Measurements from ENCODE around the gene CORO1A. TPM values are rescaled to one million over a fixed set of nuclear protein-coding genes. Genes with fewer than 3 reads are reported as not detected.
A peak's percentile ranks its signal among the peaks of the same experiment; 100 is the strongest.

CORO1A gene
- 10 to 100 TPM in 1 of 3 donors, 1 to 10 TPM in 2; 5.3 to 16.6 (median 8.6) TPM for polyA plus RNA-seq (ENCODE audit: insufficient read length in 3 of 3)
- long read RNA-seq, donor 1, partial matches to known transcripts = 0 of 4 reads
- long read RNA-seq, donor 1, other reads (novel, unspliced or antisense) = 0 of 4 reads
- long read RNA-seq, donor 2, partial matches to known transcripts = 0 of 1 reads
- long read RNA-seq, donor 2, other reads (novel, unspliced or antisense) = 0 of 1 reads
- long read RNA-seq, donor 3, partial matches to known transcripts = 0 of 4 reads
- long read RNA-seq, donor 3, other reads (novel, unspliced or antisense) = 0 of 4 reads
- long read RNA-seq, donor 4, partial matches to known transcripts = 0 of 2 reads
- long read RNA-seq, donor 4, other reads (novel, unspliced or antisense) = 0 of 2 reads
- long read RNA-seq, donor 5 = 0 reads
- long read RNA-seq, donor 6, partial matches to known transcripts = 11 of 52 reads
- long read RNA-seq, donor 6, other reads (novel, unspliced or antisense) = 41 of 52 reads
- long read RNA-seq, donor 7, transcript CORO1A-201 (11 exons, 1,803 nt) = major isoform, 5 of 5 reads
- long read RNA-seq, donor 7, partial matches to known transcripts = 0 of 5 reads
- long read RNA-seq, donor 7, other reads (novel, unspliced or antisense) = 0 of 5 reads
- long read RNA-seq, donor 8 = 0 reads
- long read RNA-seq, donor 9, partial matches to known transcripts = 0 of 1 reads
- long read RNA-seq, donor 9, other reads (novel, unspliced or antisense) = 0 of 1 reads
- long read RNA-seq, donor 10, partial matches to known transcripts = 0 of 2 reads
- long read RNA-seq, donor 10, other reads (novel, unspliced or antisense) = 0 of 2 reads
- long read RNA-seq, donor 11, partial matches to known transcripts = 0 of 2 reads
- long read RNA-seq, donor 11, other reads (novel, unspliced or antisense) = 0 of 2 reads
- long read RNA-seq, donor 12, partial matches to known transcripts = 0 of 2 reads
- long read RNA-seq, donor 12, other reads (novel, unspliced or antisense) = 0 of 2 reads
- long read RNA-seq, donor 13 = 0 reads
- long read RNA-seq, donor 14, partial matches to known transcripts = 0 of 2 reads
- long read RNA-seq, donor 14, other reads (novel, unspliced or antisense) = 0 of 2 reads
- long read RNA-seq, donor 15, partial matches to known transcripts = 0 of 2 reads
- long read RNA-seq, donor 15, other reads (novel, unspliced or antisense) = 0 of 2 reads
- long read RNA-seq, donor 16, partial matches to known transcripts = 0 of 3 reads
- long read RNA-seq, donor 16, other reads (novel, unspliced or antisense) = 0 of 3 reads

DNA sequence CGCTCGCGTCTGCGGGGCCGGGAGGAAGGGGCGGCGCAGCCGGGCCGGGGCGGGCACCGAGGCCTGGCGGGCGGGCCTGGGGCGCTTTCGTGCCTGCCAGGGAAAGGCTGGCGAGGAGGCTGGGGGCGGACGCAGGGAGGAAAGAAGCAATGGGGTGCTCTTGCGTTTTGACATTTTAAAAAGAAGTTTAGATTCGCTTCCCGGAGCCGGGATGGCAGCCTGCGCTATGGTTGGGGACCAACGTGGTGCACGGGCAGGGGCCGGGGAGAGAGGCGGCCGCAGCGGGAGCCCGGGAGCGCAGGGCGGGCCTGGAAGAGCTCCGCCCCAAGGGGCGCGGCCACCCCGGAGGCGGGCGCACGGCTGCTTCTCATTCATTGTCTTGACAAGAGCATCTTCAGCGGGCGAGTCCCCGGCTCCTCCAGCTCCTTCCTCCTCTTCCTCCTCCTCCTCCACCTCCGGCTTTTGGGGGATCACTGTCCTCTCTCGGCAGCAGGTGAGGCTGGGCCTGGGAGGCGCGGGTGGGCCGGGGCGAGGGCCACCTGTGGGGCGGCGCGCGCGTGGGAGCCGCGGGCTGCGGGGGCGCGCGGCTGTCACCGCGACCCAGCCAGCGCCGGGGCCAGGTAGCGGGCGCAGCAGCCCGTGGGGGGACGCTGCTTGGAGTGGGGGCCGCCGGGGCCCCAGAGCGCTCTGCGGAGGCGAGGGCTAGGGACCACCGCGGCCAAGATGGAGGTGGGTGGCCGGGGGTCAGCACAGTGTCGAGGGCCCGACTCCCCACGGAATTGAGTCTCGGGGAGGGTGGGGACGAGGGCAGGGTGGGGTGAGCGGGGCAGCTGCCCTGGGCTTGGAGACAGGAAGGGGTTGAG, at the start of gene CORO1A:
Gene CORO1A (plus strand): TSS at position 370 of the 863 bp plus-strand sequence. CDS start 1,608 bp downstream, outside the sequence.
- peak in 10 of 11 donors; percentile 41 to 76 (median 68) for DNase-seq (ENCODE audit: extremely low read depth in 1 of 11, low read depth in 9 of 11, low spot score in 4 of 11)

DNA sequence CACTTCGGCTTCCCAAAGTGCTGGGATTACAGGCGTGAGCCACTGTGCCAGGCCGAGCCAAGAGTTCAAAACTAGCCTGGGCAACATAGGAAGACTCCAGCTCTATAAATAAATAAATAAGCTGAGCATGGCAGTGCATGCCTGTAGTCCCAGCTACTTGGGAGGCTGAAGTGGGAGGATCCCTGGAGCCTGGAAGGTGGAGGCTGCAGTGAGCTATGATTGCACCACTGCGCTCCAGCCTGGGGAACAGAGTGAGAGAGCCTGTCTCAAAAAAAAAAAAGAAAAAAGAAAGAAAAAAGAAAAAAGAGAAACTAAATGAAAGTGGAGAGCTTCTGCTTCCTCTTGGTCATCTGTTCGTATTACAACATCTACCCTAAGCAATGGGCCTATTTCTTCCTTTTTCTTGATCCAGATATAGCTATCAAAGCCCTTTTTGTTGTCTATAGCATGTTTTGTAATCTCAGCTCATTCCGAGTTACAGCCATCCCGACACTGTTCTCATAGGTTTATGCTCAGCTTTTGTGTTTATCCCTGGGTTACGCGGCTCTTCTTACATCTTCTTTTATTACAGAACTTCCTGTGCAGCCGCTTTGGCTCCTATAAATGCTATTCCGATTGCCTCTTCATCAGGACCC, 46.3 kb upstream of the CORO1A start:
- no peak for DNase-seq (ENCODE audit: extremely low read depth in 1 of 11, low read depth in 9 of 11, low spot score in 4 of 11)

DNA sequence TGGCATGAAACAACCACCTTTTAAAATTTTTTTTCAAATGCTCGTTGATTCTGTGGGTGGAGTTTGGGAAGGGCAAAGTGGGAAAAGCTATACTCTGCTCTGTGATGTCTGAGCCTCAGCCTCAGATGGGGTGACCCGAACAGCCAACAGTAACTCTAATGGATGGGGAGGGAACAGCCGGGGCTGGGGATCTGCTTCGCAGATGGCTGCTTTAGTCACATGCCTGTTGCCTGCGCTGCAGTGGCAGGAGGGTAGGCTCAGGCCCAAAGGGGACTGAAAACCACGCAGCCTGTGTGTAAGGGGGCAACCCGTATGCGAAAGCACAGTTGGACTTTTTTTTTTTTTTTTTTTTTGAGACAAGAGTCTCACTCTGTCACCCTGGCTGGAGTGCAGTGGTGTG, 45.5 kb upstream of the CORO1A start:
- DNase-seq (ENCODE audit: extremely low read depth in 1 of 11, low read depth in 9 of 11, low spot score in 4 of 11) = no peak

DNA sequence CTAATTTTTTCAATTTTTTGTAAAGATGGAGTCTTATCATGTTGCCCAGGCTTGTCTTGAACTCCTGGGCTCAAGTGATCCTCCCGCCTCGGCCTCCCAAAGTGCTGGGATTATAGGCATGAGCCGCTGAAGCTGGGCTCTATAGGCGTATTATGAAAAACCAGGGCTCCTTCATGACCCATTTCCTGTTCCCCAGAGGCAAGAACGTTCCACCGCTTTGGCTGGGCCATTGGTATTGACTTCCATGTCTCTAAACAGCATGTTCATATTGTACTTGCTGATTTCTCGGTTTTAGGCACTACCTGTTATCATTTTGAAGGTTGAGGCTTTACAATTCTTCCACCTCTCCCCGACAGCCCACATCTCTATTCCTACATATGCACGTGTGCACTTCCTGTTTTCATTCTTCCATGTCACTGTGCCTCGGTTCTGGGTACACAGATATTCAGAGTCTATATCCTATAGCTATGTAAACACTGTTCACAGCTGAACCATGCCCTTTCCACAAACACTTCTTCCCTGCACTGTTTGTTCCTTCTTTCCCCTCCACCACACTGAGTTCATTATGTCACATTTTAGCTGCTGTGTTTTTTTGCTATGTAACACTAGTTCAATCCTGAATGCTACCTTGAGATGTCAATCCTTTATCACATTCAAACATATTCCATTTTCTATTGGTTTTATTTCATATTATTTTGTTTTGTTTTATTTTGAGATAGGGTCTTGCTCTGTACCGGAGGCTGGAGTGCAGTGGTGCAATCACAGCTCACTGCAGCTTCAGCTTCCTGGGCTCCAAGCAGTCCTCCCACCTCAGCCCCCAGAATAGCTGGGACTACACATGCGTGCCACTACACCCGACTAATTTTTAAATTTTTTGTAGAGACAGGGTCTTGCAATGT, 43.6 kb upstream of the CORO1A start:
- no peak for DNase-seq (ENCODE audit: extremely low read depth in 1 of 11, low read depth in 9 of 11, low spot score in 4 of 11)

DNA sequence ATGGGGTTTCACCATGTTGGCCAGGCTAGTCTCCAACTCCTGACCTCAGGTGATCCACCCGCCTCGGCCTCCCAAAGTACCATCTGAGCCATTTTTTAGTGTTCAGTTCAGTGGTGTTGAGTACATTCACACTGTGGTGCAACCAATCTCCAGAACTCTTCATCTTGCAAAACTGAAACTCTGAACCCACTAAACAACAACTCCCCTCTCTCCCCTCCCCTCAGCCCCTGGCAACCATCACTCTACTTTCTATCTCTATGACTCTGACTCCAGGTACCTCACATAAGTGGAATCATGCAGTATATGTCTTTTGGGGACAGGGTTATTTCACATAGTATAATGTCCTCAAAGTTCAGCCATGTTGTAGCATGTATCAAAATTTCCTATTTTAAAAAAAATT, 41.7 kb upstream of the CORO1A start:
- DNase-seq (ENCODE audit: extremely low read depth in 1 of 11, low read depth in 9 of 11, low spot score in 4 of 11) = no peak

DNA sequence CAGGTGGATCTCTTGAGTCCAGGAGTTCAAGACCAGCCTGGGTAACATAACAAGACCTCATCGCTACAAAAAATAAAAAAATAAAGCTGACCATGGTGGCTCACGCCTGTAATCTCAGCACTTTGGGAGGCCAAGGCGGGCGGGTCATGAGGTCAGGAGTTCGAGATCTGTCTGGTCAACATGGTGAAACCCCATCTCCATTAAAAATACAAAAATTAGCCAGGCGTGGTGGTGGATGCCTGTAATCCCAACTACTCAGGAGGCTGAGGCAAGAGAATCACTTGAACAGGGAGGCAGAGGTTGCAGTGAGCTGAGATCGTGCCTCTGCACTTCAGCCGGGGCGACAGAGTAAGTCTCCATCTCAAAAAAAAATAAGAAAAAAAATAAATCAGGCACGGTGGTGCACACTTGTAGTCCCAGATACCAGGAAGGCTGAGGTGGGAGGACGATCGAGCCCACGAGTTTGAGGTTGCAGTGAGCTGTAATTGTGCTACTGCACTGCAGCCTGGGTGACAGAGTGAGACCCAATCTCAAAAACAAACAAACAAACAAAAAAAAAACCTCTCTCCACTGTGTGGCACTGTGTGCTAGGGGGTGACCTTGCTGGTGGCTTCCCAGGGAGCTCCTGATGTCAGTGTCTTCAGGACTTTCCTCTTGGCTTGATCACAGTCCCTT, 40.6 kb upstream of the CORO1A start:
- no peak for DNase-seq (ENCODE audit: extremely low read depth in 1 of 11, low read depth in 9 of 11, low spot score in 4 of 11)

DNA sequence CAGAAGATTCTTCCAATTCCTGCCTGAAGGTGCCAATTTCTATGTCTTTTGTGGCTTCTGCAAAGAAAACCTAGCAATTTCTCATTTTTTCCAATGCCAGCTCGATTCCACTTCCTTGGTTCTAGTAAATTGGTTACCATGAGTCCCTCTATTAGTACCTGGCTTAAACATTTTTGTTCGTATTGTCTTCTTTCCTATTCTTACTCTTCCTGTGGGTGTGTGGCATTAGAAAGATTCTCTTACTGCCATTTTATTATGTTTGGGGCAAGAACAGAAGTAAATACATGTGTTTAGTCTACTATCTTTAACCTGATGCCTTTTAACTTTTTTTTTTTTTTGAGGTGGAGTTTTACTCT, 40.1 kb upstream of the CORO1A start:
- DNase-seq (ENCODE audit: extremely low read depth in 1 of 11, low read depth in 9 of 11, low spot score in 4 of 11) = no peak

DNA sequence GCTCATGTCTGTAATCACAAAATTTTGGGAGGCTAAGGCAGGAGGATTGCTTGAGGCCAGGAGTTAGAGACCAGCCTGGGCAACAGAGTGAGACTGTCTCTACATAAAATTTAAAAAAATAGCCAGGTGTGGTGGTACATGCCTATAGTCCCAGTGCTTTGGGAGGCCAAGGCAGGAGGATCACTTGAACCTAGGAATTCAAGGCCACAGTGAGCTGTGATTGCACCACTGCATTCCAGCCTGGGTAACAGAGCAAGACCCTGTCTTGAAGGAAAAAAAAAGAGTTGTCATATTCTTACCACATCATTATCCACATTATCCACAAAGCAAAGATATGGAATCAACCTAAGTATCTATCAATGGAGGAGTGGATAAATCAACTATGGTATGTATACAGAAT, 39.4 kb upstream of the CORO1A start:
- DNase-seq (ENCODE audit: extremely low read depth in 1 of 11, low read depth in 9 of 11, low spot score in 4 of 11) = no peak

DNA sequence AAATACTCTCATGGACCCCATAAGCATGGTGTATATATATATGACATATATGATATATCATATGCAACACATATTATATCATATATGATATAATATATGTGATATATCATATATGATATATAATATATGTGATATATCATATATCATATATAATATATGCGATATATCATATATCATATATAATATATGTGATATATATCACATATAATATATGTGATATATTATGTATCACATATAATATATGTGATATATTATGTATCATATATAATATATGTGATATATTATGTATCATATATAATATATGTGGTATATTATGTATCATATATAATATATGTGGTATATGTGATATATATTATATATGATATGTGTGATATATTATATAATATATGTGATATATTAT, 38.5 kb upstream of the CORO1A start:
- no peak for DNase-seq (ENCODE audit: extremely low read depth in 1 of 11, low read depth in 9 of 11, low spot score in 4 of 11)

DNA sequence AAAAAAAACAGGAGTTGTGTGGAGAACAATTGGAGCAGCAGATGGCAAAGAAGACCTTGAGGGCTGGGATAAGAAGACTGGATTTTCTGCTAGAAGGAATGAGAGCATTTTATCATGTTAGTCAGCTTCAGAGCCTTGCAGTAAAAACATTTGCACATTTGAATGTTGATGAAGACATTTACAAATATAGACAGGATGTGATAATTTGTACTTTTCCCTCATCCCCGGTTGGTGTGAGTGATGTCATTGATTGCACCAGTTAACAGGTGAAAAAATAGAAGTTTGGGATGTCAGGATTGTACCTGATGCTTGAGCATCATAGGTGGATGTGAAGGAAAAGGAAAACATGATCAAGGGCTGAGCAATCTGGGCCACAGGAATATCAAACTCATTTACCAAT, 37.7 kb upstream of the CORO1A start:
- no peak for DNase-seq (ENCODE audit: extremely low read depth in 1 of 11, low read depth in 9 of 11, low spot score in 4 of 11)

DNA sequence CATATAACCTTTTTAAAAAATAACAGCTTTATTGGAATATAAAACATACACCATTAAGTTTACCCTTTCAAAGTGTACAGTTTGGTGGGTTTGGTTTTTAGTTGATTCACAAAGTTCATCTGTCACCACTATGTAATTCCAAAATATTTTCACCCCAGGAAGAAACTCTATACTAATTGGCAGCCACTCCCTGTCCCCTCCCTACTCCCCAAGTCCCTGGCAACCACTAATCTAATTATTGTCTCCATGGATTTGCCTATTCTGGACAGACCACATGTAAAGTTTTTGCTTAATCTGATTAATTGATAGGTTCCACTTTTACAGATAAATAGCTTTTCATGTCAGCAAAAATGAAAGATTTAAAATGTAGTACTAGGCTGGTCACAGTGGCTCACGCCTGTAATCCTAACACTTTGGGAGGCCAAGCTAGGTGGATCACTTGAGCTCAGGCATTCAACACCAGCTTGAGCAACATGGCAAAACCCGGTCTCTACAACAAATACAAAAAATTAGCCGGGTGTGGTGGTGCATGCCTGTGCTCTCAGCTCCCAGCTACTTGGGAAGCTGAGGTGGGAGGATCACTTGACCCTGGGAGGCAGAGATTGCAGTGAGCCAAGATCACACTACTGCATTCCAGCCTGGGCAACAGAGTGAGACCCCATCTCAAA, 35.4 kb upstream of the CORO1A start:
- no peak for DNase-seq (ENCODE audit: extremely low read depth in 1 of 11, low read depth in 9 of 11, low spot score in 4 of 11)

DNA sequence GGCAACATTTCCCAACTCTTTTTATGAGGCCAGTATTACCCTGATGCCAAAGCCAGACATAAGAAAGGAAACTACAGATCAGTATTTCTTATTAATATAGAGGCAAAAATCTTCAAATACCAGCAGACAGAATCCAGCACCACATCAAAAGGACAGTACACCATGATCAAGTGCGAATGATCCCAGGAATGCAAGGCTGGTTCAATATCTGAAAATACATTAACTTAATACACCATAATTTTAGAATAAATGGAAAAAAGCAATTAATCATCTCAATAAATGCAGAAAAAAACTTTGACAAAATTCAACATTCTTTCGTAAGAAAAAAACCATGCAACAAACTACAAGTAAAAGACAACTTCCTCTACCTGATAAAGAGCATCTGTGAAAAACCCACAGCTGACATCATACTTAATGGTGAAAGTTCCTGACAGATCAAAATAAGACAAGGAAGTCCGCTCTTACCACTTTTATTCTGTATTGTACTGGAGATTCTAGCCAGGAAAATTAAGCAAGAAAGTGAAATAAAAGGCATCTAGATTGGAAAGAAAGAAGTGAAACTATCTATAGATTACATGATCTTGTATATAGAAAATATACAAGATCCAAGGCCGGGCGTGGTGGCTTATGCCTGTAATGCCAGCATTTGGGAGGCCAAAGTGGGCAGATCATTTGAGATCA, 34.0 kb upstream of the CORO1A start:
- DNase-seq (ENCODE audit: extremely low read depth in 1 of 11, low read depth in 9 of 11, low spot score in 4 of 11) = no peak

DNA sequence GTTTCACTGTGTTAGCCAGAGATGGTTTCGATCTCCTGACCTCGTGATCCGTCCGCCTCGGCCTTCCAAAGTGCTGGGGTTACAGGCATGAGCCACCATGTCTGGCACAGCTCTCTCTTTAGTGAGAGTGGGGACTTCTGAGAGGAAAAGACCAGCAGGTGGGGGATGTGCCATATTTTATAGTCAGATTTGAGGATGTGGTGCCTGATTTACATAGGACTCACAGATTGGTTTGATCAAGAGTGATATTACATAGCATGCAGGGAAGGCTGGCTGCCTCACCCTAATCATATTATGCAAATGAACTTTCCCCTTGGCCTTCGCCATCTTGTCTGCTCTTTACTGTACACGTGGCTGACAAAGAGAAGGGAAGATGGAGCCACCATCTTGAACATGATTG, 32.3 kb upstream of the CORO1A start:
- DNase-seq (ENCODE audit: extremely low read depth in 1 of 11, low read depth in 9 of 11, low spot score in 4 of 11) = no peak

DNA sequence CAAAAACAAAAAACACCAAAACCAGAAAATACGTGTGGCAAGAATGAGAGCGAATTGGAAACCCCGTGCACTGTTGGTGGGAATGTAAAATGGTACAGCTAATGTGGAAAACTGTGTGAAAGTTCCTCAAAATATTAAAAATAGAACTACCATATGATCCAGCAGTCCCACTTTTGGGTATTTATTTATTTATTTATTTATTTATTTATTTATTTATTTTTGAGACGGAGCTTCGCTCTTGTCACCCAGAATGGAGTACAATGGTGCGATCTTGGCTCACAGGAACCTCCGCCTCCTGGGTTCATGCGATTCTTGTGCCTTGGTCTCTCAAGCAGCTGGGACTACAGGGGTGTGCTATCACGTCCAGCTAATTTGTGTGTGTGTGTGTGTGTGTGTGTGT, 30.9 kb upstream of the CORO1A start:
- DNase-seq (ENCODE audit: extremely low read depth in 1 of 11, low read depth in 9 of 11, low spot score in 4 of 11) = no peak

DNA sequence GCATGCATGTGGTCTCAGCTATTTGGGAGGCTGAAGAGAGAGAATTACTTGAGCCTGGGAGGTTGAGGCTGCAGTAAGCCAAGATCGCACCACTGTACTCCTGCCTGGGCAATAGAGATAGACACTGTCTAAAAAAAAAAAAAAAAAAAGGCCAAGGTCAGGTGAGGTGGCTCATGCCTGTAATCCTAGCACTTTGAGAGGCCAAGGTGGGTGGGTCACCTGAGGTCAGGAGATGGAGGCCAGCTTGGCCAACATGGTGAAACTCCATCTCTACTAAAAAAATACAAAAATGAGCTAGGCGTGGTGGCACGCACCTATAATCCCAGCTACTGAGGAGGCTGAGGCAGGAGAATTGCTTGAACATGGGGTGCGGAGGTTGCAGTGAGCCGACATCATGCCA, 28.2 kb upstream of the CORO1A start:
- no peak for DNase-seq (ENCODE audit: extremely low read depth in 1 of 11, low read depth in 9 of 11, low spot score in 4 of 11)

DNA sequence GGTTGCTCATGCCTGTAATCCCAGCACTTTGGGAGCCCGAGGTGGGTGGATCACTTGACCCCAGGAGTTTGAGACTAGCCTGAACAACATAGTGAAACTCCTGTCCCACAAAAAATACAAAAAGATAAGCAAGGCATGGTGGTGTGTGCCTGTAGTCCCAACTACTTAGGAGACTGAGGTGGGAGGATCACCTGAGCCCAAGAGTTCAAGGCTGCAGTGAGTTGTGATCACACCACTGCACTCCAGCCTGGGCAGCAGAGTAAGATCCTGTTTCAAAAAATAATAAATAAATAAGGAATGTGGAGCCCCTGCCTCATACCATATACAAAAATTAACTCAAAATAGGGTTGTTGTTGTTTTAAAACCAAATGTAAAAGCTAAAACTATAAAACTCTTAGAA, 26.2 kb upstream of the CORO1A start:
- DNase-seq (ENCODE audit: extremely low read depth in 1 of 11, low read depth in 9 of 11, low spot score in 4 of 11) = no peak
